PC-9 (cell line): Measurements from ENCODE around the gene TCEAL8.

ENCODE experiments used
- CTCF ChIP-seq: fragments of 200-600 bp; sonication (generic); conservative IDR thresholded peaks from 2 replicates; pipeline ENCODE4 v1.6.1; 2017; ENCODE audit warnings: mixed run types, antibody characterized with exemption, mild to moderate bottlenecking, moderate library complexity
- EZH2 ChIP-seq: fragments of 200-600 bp; sonication (generic); IDR thresholded peaks from 2 replicates; pipeline ENCODE4 v1.8.0; 2017; ENCODE audit warnings: antibody characterized with exemption, low read depth

GRCh38 chrX:103275947-103276567, 21.1 kb upstream of the TCEAL8 start:
- TF ChIP-seq CTCF (no peak), EZH2 (no peak)
